ENCODE data around the gene KCNH5. TPM values are rescaled to one million over a fixed set of nuclear protein-coding genes. Genes with fewer than 3 reads are reported as not detected.

Gene KCNH5
- total RNA-seq, 1 donor from 2014 or later: 2.8 TPM

DNA sequence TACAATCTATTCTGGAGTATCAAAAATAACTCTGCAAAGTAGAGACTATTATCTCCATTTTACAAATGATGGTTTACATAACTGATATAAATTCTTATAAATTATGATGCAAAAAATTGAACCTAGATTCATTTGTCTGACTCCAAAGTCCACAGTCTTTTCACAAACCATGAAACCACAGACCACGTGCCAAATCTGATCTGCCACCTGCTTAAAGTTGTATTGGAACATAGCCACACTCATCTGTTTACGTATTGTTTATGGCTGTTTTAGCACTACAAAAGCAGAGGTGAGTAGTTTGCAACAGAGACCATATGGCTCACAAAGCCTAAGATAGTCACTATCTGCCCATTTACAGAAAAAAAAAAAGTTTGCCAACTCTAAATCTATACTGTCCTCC lies 105.3 kb downstream of the KCNH5 start:
- Mint-ChIP-seq H3K36me3 (no peaks in the 10 kb centered on the region), H3K4me3 (no peak overlapping the region), H3K4me1 (ENCODE audit: unreplicated experiment) (no peaks in the 10 kb centered on the region), H3K9me3 (no peaks in the 10 kb centered on the region), H3K27me3 (no peaks in the 10 kb centered on the region), H3K27ac (no peak overlapping the region)
- DNase-seq (ENCODE audit: extremely low spot score, unreplicated experiment): no peak
- TF ChIP-seq, protein P1, sequence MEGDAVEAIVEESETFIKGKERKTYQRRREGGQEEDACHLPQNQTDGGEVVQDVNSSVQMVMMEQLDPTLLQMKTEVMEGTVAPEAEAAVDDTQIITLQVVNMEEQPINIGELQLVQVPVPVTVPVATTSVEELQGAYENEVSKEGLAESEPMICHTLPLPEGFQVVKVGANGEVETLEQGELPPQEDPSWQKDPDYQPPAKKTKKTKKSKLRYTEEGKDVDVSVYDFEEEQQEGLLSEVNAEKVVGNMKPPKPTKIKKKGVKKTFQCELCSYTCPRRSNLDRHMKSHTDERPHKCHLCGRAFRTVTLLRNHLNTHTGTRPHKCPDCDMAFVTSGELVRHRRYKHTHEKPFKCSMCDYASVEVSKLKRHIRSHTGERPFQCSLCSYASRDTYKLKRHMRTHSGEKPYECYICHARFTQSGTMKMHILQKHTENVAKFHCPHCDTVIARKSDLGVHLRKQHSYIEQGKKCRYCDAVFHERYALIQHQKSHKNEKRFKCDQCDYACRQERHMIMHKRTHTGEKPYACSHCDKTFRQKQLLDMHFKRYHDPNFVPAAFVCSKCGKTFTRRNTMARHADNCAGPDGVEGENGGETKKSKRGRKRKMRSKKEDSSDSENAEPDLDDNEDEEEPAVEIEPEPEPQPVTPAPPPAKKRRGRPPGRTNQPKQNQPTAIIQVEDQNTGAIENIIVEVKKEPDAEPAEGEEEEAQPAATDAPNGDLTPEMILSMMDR (conservative IDR thresholded peaks at IDR 0.05): no peak

DNA sequence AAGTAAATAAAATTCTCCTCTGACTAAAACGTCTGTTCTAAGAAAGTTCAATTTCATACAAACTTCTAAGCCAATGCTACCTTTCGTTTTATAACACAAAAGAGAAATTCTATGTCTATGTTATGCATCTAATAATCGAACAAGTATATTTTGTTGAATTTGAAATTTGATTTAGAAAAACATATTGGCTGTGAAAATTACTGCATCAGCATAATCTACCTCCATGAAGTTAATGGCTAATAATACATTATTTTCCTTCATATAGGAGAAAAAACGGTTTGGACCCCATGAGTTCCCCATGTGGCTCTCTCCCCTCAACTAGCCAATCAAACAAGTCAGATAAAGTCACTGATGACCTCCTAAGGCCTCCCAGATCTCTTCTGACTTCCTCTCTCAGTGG lies 106.5 kb downstream of the KCNH5 start:
- Mint-ChIP-seq H3K9me3 (no peaks in the 10 kb centered on the region), H3K4me3 (no peak overlapping the region), H3K4me1 (ENCODE audit: unreplicated experiment) (no peaks in the 10 kb centered on the region), H3K27me3 (no peaks in the 10 kb centered on the region), H3K36me3 (no peaks in the 10 kb centered on the region), H3K27ac (no peak overlapping the region)
- TF ChIP-seq, protein P1 (conservative IDR thresholded peaks at IDR 0.05): no peak
- no peak for DNase-seq (ENCODE audit: extremely low spot score, unreplicated experiment)

DNA sequence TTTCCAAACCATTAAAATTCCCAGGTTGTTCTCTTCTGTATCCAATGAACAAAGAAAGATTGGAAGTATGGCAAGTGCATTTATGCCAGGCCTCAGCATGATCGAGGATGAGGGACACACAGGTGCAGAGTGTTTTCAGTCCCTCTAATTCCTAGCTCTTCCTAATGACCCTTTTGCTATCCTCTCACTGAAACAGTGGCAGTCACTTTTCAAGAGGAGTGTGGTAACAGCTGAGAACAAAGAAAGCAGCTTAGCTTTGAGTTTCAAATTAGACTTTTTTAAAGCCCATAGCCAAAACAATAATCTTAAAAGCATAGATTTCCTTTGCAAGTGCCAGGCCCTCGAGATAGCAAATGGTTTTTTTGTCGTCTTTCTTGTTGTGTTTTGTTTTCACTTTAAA lies 110.8 kb downstream of the KCNH5 start:
- Mint-ChIP-seq H3K4me1 (ENCODE audit: unreplicated experiment) (no peaks in the 10 kb centered on the region), H3K36me3 (no peaks in the 10 kb centered on the region), H3K9me3 (no peaks in the 10 kb centered on the region), H3K27me3 (no peaks in the 10 kb centered on the region), H3K4me3 (no peak overlapping the region), H3K27ac (no peak overlapping the region)
- no peak for DNase-seq (ENCODE audit: extremely low spot score, unreplicated experiment)
- TF ChIP-seq, protein P1 (conservative IDR thresholded peaks at IDR 0.05): no peak

DNA sequence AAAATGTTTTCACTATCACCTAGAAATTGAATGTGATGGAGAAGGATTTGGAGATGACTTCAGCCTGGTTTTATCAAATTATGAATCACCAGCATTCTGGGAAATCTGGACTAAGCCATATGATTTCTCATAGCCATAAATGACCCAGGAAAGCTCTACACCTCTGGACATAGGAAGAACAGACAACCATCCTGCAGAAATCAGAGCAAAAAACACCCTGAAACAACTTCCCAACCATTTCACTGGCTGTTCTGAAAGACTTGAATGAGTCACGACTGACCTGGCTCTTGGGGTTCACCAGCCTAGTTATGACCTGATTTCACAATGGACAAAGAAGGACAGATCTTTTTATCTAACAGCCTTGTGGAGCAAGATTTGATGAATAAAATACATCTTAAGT lies 123.8 kb downstream of the KCNH5 start:
- Mint-ChIP-seq H3K4me1 (ENCODE audit: unreplicated experiment) (no peaks in the 10 kb centered on the region), H3K9me3 (no peaks in the 10 kb centered on the region)
- DNase-seq (ENCODE audit: extremely low spot score, unreplicated experiment): no peak

DNA sequence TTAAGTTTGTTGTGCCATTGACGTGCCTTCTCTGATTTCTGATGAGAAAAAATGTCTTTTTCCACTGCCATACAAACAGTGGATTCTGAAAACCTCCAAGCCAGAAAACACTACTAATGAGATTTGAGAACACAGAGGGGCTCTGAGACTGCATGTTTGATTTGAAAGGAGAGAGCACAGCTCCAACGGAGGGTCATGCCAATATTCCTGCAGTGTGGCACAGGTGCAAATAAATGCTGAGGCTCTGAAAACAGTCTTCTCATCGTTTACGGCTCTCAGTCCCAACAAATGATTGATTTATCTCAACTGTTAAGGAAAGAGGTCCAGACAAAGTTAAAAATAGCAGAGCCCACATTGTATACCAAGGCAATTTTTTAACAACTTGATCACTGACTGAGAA lies 128.7 kb downstream of the KCNH5 start:
- Mint-ChIP-seq H3K9me3 (no peaks in the 10 kb centered on the region), H3K4me3 (no peak overlapping the region), H3K4me1 (ENCODE audit: unreplicated experiment) (no peaks in the 10 kb centered on the region), H3K36me3 (no peaks in the 10 kb centered on the region), H3K27ac (no peak overlapping the region), H3K27me3 (peaks cover 2% of the 10 kb centered on the region)
- TF ChIP-seq, protein P1 (conservative IDR thresholded peaks at IDR 0.05): no peak
- DNase-seq (ENCODE audit: extremely low spot score, unreplicated experiment): no peak

More for the DNA sequence above, 123.8 kb downstream of the KCNH5 start:
- H3K27me3 Mint-ChIP-seq: peaks cover 2% of the 10 kb centered on the region
- TF ChIP-seq, protein P1 (conservative IDR thresholded peaks at IDR 0.05): no peak
- H3K27ac Mint-ChIP-seq: no peak overlapping the region
- H3K36me3 Mint-ChIP-seq: no peaks in the 10 kb centered on the region
- H3K4me3 Mint-ChIP-seq: no peak overlapping the region

DNA sequence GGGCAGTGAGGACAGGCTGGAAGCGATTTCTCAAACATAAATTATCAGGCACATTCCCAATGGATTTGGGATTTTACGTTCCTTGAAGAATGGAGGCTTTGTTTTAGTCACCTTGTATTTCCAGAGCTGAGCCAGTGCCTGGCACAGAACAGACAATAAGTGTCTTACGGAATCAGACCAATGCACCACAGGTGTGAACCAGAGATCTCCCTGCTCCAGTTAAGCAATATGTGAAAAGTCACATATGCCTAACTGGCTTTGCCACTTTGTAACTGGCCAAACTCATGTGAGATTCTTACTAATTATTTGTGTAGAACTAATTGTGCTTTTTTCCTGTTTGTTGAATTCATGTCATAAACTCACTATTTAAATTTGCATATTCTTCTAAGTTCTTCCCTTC lies 130.4 kb downstream of the KCNH5 start:
- Mint-ChIP-seq H3K27ac (no peak overlapping the region), H3K4me1 (ENCODE audit: unreplicated experiment) (no peaks in the 10 kb centered on the region), H3K27me3 (peaks cover under 1% of the 10 kb centered on the region), H3K9me3 (no peaks in the 10 kb centered on the region), H3K4me3 (no peak overlapping the region), H3K36me3 (no peaks in the 10 kb centered on the region)
- TF ChIP-seq, protein P1 (conservative IDR thresholded peaks at IDR 0.05): no peak
- DNase-seq (ENCODE audit: extremely low spot score, unreplicated experiment): no peak

All from type B pancreatic cell (in vitro differentiated cells).